Stimulated activated CD8-positive, alpha-beta memory T cell treated with anti-CD3 and anti-CD28 coated beads, Interleukin-2, amount 100 ng/mL, for 48 hours (primary cell): ENCODE results near the gene KCNH5.

ENCODE experiments used
- DNase-seq, 2 donors: peaks; one replicate each; pipeline ENCODE4 v3.0.0-alpha.2; 2020; ENCODE audit warnings: low read depth in 2 of 2

Gene KCNH5

GRCh38 chr14:62988967-62989366 lies 56.3 kb downstream of the KCNH5 start:
- no peak for DNase-seq

GRCh38 chr14:62983821-62984220 lies 61.4 kb downstream of the KCNH5 start:
- no peak for DNase-seq

DNA sequence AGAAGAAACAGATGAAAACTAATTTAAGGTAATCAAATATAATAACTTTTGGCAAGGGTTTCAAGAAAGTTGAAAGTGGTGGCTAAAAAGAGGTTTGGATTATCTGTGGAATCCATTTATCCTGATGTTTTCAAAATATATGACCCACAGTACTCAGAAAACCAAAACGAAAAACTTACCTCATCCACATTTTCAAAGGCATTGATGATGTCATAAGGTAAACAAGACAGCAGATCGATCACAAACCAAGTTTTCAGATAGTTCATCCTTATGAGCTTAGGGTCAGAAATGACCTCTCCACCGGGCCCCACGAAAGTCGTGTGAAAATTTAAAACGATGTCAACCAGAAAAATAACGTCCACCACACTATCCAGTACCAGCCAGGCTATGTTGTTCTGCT lies 64.6 kb downstream of the KCNH5 start:
- DNase-seq, result no peak

- DNase-seq, result no peak
These were observed 87.7 kb downstream of the KCNH5 start for GRCh38 chr14:62957562-62957961.

- DNase-seq, result no peak
These were observed 88.8 kb downstream of the KCNH5 start for GRCh38 chr14:62956413-62956812.

DNA sequence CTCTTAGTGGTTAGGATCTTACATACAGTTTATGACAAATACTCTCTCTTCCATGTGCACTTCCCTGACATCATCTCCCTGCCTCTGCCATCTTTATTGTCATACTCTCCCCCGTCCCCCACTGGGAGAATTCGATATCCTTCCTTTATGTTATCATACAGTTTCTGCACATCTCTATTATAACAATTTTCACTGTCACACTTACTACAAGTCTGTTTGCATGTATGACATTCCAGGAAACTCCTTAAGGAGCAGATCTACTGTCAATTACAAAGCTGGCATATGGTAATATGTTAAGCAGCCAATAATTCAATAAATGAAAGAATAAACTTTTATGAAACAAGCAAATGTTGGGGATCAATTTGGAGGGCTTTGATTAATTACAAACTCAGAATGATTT lies 91.1 kb downstream of the KCNH5 start:
- DNase-seq, result no peak

DNA sequence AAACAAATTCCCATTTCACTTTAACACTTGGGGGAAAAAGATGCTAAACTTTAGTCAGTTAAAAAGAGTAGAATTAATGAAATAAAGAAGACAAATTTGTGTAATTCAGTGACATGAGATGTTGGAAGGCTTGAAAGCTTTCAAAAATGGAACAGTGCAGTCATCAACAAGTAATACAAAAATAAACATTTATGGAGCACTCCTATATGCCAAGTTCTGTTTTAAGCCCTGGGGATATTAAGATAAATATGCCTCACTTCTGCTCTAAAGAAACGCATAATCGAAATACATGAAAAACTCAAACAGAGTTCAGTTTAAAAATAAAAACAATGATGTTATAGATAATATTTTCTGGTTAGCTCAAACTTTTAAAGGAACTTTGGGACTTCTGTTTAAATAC lies 93.0 kb downstream of the KCNH5 start:
- no peak for DNase-seq

DNA sequence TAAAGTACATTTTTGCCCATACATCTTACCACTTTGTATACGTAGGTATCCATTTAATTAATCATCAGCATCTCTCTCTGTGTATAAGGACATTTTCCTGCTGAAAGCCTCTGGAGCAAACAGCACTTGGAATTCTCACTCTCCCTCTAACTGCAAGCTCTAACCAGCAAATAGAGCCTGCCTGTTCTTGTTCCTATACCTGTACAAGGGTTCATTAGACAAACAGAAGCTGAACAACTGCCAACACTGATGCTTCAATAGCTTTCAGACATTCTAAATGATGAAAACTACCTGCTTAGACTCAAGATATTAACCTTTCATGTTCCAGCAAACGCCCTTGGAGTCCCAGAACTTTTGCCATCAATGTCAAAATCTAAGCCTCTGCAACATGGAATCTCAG lies 98.0 kb downstream of the KCNH5 start:
- no peak for DNase-seq

- DNase-seq, result no peak
These were observed 99.0 kb downstream of the KCNH5 start for GRCh38 chr14:62946221-62946620.

DNA sequence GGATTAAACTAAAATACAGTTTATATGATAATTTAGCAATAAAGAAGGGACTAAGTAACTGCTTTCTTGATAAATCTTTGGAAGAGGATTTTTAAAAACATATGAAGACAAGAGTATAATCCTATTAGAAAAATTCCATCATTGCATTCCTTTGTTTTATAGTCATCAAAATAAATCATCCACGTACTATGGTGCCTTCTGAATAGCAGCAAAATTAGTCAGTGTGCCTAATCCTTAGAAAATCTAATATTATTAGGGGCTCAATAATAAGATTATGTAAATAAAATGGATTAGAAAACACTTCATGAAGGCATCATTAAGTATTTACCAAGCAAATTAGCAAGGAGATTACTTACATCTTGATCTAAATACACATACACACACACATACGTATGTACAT lies 102.1 kb downstream of the KCNH5 start:
- no peak for DNase-seq

DNA sequence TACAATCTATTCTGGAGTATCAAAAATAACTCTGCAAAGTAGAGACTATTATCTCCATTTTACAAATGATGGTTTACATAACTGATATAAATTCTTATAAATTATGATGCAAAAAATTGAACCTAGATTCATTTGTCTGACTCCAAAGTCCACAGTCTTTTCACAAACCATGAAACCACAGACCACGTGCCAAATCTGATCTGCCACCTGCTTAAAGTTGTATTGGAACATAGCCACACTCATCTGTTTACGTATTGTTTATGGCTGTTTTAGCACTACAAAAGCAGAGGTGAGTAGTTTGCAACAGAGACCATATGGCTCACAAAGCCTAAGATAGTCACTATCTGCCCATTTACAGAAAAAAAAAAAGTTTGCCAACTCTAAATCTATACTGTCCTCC lies 105.3 kb downstream of the KCNH5 start:
- DNase-seq, result no peak

- DNase-seq, result no peak
These were observed 106.5 kb downstream of the KCNH5 start for GRCh38 chr14:62938778-62939177.

- DNase-seq, result no peak
These were observed 110.8 kb downstream of the KCNH5 start for GRCh38 chr14:62934439-62934838.

DNA sequence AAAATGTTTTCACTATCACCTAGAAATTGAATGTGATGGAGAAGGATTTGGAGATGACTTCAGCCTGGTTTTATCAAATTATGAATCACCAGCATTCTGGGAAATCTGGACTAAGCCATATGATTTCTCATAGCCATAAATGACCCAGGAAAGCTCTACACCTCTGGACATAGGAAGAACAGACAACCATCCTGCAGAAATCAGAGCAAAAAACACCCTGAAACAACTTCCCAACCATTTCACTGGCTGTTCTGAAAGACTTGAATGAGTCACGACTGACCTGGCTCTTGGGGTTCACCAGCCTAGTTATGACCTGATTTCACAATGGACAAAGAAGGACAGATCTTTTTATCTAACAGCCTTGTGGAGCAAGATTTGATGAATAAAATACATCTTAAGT lies 123.8 kb downstream of the KCNH5 start:
- DNase-seq, result no peak

- no peak for DNase-seq
These were observed 128.7 kb downstream of the KCNH5 start for GRCh38 chr14:62916551-62916950.

DNA sequence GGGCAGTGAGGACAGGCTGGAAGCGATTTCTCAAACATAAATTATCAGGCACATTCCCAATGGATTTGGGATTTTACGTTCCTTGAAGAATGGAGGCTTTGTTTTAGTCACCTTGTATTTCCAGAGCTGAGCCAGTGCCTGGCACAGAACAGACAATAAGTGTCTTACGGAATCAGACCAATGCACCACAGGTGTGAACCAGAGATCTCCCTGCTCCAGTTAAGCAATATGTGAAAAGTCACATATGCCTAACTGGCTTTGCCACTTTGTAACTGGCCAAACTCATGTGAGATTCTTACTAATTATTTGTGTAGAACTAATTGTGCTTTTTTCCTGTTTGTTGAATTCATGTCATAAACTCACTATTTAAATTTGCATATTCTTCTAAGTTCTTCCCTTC lies 130.4 kb downstream of the KCNH5 start:
- no peak for DNase-seq

- no peak for DNase-seq
These were observed 131.2 kb downstream of the KCNH5 start for GRCh38 chr14:62914025-62914424.

GRCh38 chr14:62908506-62908905 lies 136.8 kb downstream of the KCNH5 start:
- no peak for DNase-seq

DNA sequence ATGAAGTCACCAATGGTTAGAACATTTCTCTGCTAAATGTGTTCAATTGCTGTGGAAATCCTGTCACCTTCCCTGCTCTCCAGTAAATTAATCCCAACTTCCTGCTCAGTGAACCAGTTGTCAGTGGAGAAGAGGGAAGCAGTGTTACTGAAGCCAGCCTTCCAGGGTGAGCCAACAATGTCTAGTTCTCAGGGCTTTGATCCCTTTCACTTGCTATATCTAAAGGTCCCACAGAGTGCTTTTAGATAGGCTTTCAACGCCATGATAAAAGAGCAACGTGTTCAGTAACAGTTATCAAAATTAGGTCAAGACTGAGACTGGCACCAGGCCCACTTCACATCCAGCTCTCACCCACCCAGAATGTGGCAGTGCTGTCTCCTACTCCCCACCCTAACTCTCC lies 139.7 kb downstream of the KCNH5 start:
- no peak for DNase-seq

- DNase-seq, result no peak
These were observed 147.5 kb downstream of the KCNH5 start for GRCh38 chr14:62897771-62898170.

DNA sequence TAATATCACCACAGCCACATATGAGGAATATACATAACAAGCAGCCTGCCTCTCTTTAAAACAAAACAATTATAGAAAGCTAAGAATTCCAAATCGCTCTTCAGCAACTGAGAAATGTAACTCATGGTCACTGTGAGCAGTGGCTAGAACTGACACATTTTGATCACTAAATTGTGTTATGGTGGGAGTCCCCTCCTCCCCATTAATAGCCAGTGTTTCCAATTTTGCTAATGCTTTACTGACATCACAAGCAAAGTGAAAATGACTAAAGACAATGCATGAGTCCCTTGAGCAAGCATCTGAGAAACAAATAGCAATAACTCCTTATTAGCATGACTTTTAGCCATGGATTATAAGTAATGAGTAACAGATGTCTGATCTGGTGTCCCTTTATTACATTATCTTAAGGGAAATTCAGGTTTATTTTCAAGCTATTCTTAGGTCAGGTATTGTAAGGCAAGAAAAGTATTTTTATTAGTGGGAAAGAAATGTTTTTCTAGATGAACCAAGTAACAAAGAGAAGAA lies 148.3 kb downstream of the KCNH5 start:
- DNase-seq, result no peak

DNA sequence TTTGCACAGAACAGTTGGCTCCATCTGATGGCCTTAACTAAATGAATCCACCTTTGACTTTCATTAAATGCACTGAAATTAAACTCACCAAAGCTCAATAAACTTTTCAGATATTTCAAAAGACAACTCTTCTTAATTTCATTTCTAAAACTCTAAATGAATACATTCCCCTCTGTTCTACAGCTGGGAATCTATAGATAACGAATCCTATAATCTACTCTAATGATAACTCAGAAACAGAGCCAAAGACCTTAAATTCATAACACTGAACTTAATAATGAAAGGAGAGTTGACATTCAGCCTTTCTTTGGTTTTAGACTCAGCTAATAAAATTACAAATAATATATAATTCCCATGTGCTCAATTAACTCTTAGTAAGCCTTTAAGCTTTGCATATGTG lies 150.5 kb downstream of the KCNH5 start:
- DNase-seq, result no peak

DNA sequence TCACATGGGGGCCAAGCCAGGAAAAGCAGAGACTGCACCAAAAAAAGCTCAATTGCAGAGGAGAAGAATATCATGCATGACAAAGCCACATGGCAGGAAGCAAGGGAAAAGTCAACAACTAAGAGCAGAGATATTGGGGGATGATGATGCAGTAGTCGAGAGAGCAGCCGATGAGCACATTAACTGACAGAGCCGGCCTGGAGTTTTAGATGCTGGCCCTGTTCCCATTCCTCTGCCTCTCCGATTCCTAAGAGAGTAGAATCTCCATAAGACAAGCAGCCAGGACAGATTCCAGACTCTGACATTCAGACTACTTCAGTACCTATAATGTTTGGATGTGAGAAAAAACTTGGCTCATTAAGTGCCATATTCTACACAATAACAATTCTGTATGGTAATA lies 155.9 kb downstream of the KCNH5 start:
- no peak for DNase-seq

- DNase-seq, result no peak
These were observed 158.8 kb downstream of the KCNH5 start for GRCh38 chr14:62886461-62886860.

DNA sequence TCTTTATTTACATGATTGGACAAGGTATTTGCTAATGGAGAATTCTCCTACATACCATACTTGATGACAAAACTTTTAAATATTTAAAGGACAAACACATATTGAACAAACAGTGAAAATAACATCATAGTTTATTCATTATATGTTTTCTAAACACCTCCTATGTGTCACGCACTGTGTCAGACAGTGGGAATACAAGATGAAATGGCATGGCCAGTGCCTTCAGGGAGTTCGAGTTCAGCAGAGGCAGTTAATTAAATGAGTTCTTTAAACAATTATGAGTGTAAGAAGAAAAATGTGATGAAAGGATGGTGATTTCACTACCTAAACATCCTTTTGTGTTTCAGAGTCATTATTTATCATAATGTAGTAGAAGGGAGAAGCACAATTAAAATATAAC lies 159.8 kb downstream of the KCNH5 start:
- no peak for DNase-seq
